ENCODE data around the gene PGAM4. TPM values are rescaled to one million over a fixed set of nuclear protein-coding genes. Genes with fewer than 3 reads are reported as not detected.

The PGAM4 gene
- total RNA-seq, 4 donors from 2014 or later = not detected

DNA sequence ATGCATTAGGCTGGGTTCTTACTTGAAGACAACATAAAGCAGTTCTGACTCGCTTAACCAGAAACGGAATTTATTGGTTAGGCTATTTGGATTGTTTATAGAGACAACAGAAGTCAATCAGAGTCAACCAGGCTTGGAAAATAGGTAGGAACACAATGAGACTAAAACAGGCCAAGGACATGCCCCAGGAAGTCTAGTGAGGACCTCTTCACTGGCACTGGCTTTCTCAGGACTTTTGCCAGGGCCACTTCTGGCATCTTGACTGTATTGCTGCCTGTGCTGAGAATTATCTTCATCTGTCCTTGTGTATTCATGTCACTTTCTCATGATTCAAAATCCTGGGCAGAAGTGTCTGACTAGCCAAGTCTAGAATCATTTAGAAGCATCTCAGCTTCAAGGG, 19.6 kb downstream of the PGAM4 start:
- TF ChIP-seq, protein P1, sequence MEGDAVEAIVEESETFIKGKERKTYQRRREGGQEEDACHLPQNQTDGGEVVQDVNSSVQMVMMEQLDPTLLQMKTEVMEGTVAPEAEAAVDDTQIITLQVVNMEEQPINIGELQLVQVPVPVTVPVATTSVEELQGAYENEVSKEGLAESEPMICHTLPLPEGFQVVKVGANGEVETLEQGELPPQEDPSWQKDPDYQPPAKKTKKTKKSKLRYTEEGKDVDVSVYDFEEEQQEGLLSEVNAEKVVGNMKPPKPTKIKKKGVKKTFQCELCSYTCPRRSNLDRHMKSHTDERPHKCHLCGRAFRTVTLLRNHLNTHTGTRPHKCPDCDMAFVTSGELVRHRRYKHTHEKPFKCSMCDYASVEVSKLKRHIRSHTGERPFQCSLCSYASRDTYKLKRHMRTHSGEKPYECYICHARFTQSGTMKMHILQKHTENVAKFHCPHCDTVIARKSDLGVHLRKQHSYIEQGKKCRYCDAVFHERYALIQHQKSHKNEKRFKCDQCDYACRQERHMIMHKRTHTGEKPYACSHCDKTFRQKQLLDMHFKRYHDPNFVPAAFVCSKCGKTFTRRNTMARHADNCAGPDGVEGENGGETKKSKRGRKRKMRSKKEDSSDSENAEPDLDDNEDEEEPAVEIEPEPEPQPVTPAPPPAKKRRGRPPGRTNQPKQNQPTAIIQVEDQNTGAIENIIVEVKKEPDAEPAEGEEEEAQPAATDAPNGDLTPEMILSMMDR (IDR thresholded peaks at IDR 0.05; ENCODE audit: low read depth) = no peak

GRCh38 chrX:77946571-77946970, 22.9 kb downstream of the PGAM4 start:
- TF ChIP-seq, protein P1 (IDR thresholded peaks at IDR 0.05; ENCODE audit: low read depth) = no peak

DNA sequence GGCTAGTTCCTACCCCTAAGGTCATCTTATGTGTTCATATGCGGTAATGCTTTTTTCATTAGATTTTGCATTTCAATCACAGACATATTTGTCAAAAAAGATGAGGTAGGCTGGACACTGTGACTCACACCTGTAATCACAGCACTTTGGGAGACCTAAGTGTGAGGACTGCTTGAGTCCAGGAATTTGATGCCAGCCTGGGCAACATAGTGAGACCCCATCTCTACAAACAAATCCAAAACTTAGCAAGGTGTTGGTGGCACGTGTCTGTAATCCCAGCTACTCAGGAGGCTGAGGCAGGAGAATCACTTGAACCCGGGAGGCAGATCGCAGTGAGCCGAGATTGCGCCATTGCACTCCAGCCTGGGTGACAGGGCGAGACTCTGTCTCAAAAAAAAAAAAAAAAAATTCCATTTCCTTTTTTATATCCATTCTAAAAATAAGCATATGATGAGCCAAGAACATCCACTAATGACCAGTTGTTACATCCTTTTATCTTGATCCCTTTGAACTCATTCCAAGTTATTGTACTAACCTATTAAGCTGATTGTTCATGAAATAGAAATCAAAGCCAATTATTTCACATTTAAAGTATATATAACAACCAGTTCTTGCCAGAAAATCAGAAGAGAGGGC, 23.4 kb downstream of the PGAM4 start:
- TF ChIP-seq, protein P1 (IDR thresholded peaks at IDR 0.05; ENCODE audit: low read depth) = no peak

DNA sequence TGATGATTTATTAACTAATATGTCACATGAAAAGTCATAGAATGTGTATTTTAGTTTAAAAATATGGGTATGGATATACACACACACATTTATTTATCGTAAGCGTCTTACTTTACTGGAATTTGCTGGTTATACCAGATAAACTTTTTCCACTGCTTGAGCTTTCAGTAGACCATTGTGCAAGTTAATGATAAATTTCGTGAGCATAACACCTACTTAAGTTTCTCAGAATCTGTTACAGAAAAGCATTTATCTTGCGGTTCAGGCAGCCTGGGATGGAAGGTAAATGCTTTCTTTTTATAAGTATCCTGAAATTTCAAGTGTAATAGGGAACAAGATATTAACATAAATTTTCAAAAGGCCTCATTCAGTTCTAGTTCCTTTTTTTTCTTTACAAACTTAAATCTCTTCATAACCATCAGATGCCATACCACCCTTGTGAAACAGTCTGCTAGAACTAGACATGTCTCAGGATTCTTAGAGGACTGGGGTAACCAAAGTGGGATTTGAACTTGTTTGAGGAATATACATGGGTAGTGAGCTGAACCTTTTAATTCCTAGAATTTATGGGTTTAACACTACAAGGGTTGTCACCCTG, 31.3 kb downstream of the PGAM4 start:
- TF ChIP-seq, protein P1 (IDR thresholded peaks at IDR 0.05; ENCODE audit: low read depth) = no peak

- TF ChIP-seq, protein P1 (IDR thresholded peaks at IDR 0.05; ENCODE audit: low read depth) = no peak
These were observed 32.1 kb downstream of the PGAM4 start for GRCh38 chrX:77937291-77937690.

DNA sequence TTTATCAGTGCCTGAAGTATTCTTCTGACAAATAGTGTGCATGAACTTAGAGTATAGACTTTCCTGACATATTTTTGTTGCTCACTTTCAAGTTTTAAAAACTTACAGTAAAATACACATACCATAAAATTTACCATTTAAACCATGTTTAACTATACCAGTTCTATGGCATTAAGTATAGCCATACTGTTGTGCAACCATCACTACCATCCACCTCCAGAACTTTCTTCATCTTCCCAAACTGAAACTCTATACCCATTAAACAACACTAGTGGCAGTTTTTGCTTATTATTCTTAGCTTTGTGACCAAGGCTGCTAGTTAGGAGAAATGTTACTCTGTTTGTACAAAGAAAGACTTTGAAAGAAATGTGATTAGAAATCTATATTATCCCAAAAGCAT, 33.1 kb downstream of the PGAM4 start:
- TF ChIP-seq, protein P1 (IDR thresholded peaks at IDR 0.05; ENCODE audit: low read depth) = no peak

- TF ChIP-seq, protein P1 (IDR thresholded peaks at IDR 0.05; ENCODE audit: low read depth) = no peak
These were observed 33.6 kb downstream of the PGAM4 start for GRCh38 chrX:77935886-77936285.
